Suprapubic skin (tissue), 3 donors: Measurements from ENCODE around the gene COPS7A.

Source experiments
- CTCF ChIP-seq, 2 donors: fragments of 200-600 bp in 1 of 2; fragments of 450-650 bp in 1 of 2; sonication (generic) in 1 of 2; IDR thresholded peaks; one replicate each; pipeline ENCODE4 v1.5.1; 2016 to 2019; ENCODE audit warnings: antibody characterized with exemption in 2 of 2, mild to moderate bottlenecking in 1 of 2, moderate library complexity in 1 of 2
- EP300 ChIP-seq: sonication (generic); formaldehyde crosslinking; IDR thresholded peaks from one replicate; pipeline ENCODE4 v1.6.1; 2017; ENCODE audit warnings: antibody characterized with exemption

- TF ChIP-seq CTCF (IDR thresholded peaks at IDR 0.05) (no peak), EP300 (no peak)
Measured at GRCh38 chr12:6729186-6729585, 5.3 kb downstream of the COPS7A start.
